Peyer's patch (tissue), 4 donors: ENCODE measurements around the gene SPTAN1.

ENCODE experiments used
- CTCF ChIP-seq, 6 experiments: fragments of 450-650 bp in 4 of 6; fragments of 200-600 bp in 2 of 6; sonication (generic) in 1 of 6; IDR thresholded peaks; one replicate each; pipeline ENCODE4 v1.5.1; 2017 to 2019; ENCODE audit warnings: antibody characterized with exemption in 6 of 6, mild to moderate bottlenecking in 3 of 6, moderate library complexity in 1 of 6
- POLR2A ChIP-seq, 2 donors: fragments of 450-650 bp; IDR thresholded peaks; one replicate each; pipeline ENCODE4 v1.5.1; 2017; ENCODE audit warnings: antibody characterized with exemption in 2 of 2, mild to moderate bottlenecking in 2 of 2, moderate library complexity in 2 of 2

GRCh38 chr9:128675382-128675781, 123.0 kb downstream of the SPTAN1 start:
- no peak for TF ChIP-seq POLR2A (IDR thresholded peaks at IDR 0.05)
- no peak for TF ChIP-seq CTCF (IDR thresholded peaks at IDR 0.05)
